Stimulated activated CD4-positive, alpha-beta T cell treated with anti-CD3 and anti-CD28 coated beads, Interleukin-1b, Interleukin-23, amount 100 ng/mL, for 4 hours (primary cell): Measurements from ENCODE around the gene SNX10.
"Not testable (repeated sequence)": the region's sequence is repeated elsewhere in the genome, so short reads cannot be mapped to it uniquely, and the experiment has no call there.

Source experiments
- DNase-seq, 2 donors: peaks; one replicate each; pipeline ENCODE4 v3.0.0-alpha.2; 2020; ENCODE audit warnings: low read depth in 2 of 2

SNX10 gene, protein sequence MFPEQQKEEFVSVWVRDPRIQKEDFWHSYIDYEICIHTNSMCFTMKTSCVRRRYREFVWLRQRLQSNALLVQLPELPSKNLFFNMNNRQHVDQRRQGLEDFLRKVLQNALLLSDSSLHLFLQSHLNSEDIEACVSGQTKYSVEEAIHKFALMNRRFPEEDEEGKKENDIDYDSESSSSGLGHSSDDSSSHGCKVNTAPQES

DNA sequence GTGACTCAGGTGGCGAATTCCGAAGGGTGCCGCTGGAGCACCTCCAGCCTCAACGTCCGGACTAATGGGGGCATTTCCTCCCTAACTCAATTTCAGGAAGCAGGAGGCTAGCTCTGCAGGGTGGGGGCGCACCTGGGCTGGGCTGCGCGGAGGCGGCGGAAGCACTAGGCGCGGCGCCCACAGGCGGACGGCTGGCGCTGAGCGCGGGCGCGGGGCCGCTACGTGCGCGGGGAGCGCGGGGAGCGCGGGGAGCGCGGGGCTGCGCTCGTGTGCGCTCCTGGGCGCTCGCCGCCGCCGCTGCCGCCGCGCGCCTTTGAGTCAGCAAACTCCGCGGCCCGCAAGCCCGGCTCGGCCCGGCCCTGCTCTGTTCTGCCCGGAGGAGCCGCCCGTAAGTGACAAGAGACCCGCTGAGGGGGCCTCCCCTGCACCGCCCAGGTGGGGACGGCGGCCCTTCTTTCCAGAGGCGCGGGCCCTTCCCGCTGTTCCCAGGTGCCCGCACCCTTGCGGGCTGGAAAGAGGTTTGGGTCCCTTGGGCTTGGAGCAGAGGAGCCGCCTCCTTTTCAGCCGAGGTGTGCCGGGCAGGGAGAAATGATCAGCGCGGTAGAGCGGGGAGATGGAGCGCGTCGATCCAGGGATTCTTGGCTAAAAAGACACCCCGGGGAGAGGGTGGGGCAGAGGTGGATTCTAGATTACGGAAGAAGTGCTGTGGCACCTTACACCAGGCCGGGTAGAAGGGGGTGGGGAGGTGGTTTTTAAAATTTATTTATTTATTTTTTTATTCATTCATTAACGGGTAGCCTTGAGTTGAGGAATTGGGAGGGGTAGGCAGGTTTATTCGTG lies at the start of gene SNX10:
Gene SNX10 (plus strand): TSS at position 164 of the 840 bp plus-strand sequence. CDS start 54,581 bp downstream, outside the sequence.
- DNase-seq = peak; percentile 44 to 56

DNA sequence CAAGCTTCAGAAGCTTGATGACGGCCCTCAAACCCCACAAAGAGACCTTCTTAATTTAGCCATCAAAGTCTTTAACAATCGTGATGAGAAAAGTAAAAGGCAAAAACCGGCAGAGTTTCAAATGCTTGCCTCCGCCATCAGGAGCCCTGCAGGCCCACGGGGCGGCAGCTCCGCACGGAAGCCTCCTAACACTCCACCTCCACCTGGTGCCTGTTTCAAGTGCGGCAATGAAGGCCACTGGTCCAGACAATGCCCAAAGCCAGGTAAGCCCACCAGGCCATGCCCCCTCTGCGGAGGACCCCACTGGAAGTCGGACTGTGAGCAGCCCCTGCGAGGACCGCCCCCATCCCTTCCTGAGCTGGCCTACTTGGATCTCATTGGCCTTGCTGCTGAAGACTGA lies 46.5 kb upstream of the SNX10 start:
- DNase-seq = no peak

DNA sequence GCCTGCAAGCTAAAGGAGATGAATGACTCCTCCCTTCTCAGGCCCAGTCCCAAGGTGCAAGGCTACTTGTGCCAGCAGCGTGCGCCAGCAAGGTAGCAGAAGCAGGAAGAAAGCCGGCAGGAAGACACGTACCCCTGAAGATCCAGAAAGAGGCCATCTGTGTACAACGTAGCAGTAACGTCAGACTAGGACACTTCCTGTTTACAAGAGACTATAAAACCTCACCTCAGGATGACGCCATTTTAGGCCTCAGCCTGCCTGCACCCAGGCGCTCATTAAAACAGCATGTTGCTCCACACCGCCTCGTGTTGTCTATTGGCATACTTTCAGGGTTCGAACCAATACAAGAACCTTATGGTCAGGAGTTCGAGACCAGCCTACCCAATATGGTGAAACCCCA lies 41.4 kb upstream of the SNX10 start:
- no peak for DNase-seq

DNA sequence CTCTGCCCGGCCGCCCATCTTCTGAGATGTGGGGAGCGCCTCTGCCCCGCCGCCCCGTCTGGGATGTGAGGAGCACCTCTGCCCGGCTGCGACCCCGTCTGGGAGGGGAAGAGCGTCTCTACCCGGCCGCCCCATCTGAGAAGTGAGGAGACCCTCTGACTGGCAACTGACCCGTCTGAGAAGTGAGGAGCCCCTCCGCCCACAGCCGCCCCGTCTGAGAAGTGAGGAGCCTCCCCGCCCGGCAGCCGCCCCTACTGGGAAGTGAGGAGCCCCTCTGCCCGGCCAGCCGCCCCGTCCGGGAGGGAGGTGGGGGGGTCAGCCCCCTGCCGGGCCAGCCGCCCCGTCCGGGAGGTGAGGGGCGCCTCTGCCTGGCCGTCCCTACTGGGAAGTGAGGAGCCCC lies 29.8 kb upstream of the SNX10 start:
- DNase-seq = not testable (repeated sequence)

DNA sequence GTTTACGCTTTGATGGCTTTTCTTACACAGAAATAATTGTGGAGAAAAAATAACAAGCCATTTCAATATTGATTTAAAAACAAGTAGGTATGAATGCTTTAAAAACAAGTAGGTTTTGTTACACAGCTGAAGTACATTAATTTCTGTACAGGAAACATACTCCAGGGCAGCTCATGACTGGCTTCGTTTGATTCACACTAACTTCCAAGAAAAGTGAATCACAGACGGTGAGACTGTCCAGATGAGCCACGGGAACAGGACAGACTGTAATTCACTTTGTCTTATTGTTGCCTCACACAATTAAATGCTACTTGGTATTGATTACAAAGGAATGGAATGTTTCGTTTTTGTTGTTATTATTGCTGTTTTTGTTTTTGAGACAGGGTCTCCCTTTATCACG lies 26.6 kb upstream of the SNX10 start:
- DNase-seq = no peak

DNA sequence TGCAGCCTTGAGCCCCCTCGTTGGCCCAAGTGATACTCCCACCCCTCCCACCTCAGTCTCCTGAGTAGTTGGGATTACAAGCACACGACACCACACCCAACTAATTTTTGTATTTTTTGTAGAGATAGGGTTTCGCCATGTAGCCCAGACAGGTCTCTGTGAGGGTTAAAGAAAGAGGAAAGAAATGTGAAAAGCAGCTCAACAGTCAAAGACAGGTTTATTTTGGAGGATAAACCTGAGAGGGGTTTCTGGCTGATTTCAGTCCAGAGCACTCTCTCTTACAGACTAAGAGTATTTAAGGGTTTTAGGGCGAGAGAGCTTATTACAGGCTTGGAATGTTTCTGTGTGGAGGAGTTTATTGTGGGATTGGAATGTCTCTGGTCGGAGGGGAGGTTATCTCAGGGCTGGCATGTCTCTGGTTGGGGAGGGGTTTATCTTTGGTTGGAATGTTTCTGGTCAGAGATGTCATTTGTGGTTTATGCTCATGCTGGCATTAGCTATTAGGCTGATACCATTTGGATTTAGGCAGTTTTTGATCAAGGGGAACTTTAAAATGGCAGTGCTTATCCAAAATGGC lies 26.1 kb upstream of the SNX10 start:
- DNase-seq = no peak

DNA sequence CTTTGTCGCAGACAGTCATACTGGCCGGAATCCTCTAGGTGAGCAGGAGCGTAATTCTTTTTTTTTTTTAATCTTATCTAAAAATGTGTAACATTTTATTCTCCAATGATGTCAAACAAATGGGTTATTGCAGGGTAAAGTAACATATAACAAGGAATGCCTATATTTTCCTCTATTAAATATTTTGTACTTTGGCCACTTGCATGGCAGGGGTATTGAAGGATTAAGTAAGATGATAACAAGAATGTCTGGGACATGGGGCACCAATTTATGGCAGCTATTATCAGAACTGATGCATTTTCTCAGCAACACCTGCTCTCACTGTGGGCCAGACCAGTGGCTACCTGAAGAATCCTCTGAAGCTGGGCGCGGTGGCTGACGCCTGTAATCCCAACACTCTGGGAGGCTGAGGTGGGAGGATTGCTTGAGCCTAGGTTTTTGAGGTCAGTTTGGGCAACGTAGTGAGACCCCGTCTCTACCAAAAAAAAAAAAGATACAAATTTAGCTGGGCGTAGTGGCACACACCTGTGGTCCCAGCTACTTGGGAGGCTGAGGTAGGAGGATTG lies 24.0 kb upstream of the SNX10 start:
- no peak for DNase-seq

DNA sequence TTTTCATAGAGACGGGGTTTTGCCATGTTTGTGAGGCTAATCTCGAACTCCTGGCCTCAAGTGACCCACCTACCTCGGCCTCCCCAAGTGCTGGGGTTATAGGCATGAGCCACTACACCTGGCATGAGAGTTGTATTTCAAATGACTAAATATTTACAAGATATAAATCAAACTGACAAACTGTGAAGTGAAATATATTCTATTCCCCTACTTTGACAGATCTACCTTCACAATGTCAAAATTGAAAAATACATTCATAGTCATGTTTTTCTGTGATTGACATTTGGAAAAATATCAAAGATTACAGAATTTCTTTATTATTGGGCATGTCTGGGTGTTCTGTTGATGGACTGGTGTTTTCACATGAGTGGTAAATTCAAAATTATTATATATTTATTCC lies 16.4 kb upstream of the SNX10 start:
- no peak for DNase-seq

DNA sequence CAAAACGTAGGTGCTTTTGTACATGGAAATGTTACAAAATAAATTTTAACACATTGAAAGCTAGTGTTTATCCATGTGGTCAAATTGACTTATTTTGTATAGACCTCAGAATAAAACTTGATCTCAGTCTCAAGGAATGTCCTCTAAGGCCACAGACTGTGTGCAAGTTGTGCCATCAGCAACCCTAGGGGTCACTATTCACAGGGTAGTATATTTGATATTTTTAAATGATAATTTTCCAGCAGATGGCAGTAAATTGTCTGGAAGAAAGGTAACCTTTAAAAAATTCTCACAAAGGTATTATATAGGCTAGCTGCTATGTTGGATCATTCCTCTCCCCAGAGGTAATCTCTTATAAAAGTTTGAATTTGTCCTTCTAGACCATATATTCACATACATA lies 12.9 kb upstream of the SNX10 start:
- no peak for DNase-seq

DNA sequence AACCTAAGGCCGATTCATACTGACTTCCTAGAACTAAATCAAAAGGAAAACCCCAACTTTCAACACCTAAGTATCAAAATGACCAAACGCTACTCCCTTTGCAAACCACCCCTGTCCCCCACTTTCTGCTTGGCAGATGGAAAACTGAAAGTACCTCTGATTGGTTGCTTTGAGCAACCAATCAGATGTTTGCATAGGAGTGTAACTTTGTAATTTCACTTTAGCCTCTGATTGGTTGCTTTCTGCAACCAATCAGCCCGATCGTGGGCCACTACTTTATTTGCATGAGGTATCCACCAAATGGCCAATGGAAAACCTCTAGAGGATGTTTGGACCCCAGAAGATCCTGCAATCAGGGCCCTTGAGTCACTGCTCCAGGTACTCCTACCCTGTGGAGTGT lies 12.3 kb upstream of the SNX10 start:
- no peak for DNase-seq

DNA sequence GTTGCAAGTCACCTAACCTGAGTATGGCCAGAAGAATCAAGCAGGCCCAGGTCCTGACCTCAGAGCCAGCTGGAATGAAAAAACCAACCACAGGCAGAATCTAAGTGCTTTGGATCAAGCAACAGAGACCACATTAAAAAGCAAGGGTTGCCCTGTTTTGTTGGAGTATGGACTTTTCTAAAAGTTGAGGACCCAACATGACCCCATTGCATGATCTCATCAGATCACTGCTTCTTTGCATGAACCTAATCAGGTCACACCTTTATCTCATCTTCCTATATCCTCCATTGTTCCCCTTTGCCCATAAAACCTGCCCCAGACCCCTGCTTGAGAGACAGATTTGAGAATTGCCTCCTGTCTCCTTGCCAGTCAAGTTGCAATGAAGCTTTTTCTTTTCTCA lies 11.6 kb upstream of the SNX10 start:
- no peak for DNase-seq

DNA sequence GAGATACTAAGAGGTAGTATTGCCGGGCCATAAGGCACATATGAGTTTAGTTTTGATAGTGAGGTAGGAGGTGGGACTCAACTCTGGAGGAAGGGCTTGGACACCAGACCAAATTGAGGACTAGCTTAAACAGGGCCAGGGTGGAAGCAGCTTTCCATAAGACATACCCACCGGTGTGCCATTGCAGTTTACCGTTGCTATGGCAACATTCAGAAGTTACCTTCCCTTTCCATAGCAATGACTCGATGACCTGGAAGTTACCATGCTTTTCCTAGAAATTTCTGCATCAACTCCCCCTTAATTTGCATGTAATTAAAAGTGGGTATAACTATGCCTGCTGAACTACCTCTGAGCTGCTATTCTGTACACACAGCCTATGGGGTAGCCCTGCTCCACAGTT lies 10.9 kb upstream of the SNX10 start:
- DNase-seq = no peak

DNA sequence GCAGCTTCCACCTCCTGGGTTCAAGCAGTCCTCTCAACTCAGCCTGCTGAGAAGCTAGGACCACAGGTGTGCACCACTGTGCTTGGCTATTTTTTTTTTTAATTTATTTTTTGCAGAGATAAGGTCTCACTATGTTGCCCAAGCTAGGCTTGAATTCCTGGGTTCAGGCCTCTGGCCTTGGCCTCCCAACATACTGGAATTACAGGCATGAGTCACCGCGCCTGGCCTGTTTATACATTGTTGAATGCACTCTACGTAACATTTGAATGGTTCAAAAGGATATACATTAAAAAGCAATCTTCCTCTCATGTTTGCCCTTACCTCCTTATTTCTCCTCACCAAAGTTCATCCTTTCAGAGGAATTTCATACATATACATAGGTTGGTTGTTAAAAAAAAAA lies 7.2 kb upstream of the SNX10 start:
- no peak for DNase-seq

DNA sequence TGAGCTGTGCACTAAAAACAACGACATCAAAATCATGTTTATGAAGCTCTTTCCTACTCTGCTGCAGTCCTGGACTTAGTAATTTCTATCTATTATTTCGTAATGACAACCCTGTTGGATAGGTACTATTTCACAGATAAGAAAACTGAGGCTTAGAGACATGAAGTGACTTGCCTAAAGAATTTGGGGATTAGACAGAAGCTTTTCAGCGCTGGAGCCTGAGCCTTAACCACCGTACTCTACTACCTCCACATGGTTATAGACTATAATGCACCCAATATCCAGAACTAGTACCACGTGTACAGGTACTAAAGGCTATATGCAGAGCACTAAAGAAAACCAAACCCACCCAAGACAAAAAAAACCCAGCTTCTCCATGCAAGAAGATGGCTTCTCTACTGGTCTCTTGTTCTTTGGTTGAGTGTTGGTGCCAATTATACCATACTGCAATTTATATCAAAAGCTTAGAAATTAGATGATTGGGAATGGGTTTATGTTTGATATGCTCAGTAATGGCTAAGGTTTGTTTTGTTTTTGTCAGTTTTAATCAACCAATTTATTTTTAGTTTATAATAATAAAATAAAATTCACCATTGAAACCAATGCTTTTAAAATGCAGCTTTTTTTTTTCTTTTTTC lies 6.5 kb upstream of the SNX10 start:
- no peak for DNase-seq

DNA sequence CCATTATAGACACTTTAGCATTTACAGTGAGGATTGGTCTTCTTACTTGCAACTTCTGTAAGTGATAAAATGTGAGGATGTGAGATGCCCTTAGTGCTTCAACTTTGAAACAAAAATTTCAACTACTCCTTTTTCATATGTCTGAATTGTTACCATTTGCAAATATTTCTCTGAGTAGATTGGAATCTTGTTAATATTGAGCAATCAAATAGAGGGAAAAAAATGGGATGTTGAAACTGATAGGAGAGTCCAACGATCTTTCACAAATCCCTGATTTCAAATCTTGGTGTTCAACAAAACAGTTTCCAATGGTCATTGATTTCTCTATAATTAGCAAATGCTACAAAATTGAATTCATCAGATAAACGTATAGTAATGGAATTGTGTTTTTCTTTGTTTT lies 5.5 kb upstream of the SNX10 start:
- DNase-seq = no peak

DNA sequence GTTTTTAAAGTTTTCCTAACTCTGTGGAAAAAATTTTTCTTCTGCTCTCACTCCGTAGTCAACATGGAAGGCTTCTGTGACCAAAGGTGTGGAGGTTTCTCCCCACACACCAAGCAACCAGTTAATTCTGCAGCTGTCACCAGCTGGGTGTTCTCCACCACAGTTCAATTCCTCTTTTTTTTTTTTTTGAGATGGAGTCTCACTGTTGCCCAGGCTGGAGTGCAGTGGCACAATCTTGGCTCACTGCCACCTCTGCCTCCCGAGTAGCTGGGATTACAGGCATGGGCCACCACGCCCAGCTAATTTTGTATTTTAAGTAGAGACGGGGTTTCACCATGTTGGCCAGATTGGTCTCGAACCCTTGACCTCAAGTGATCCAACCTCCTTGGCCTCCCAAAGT lies 3.5 kb upstream of the SNX10 start:
- DNase-seq = not testable (repeated sequence)

DNA sequence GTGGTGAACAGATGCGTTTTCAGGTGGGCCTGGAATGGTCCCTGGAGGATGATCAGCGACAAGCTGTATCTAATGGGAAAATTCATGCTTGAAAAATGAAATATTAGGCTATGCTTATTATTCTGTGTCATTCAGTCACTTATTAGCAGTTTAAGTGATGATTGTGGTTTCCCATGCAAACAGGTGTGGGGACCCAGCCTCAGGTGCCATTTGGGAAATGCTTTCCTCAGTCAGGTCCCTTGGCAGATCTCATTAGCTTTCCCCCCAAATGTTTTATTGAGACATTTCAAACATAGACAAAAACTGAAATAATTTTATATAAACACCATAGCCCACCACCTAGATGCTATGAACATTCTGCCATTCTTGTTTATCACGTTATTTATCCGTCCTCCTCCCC lies 411 bp upstream of the SNX10 start:
- DNase-seq = no peak

DNA sequence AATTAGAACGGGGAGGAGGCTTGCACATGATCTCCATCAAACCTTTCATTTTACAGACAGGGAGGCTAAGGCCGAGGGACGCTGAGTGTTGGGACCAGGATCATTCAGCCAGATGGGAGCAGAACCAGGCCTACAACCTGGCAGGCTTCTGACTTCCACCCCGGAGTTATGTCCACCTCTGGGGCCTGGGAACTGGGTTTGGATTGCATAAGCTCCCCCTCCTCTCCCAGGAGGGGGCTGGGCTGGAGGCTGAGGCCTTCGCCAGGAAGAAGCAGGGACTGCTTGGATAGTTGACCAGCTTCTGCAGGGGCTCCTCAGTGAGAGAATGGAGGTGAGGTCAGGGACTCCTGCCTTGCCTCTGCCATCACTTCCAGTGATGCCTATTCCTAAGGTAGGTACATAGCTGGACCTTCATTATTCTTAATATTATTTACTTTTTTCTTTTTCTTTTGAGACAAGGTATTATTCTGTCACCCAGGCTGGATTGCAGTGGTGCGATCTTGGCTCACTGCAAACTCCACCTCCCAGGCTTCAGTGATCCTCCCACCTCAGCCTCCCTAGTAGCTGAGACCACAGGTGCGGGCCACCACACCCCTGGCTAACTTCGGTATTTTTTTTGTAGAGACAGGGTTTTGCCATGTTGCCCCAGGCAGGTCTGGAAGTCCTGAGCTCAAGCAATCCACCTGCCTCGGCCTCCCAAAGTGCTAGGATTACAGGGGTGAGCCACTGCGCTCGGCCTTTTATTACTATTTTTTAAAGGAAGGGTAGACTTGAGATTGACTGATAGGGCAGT lies 1.3 kb downstream of the SNX10 start:
- DNase-seq = no peak

DNA sequence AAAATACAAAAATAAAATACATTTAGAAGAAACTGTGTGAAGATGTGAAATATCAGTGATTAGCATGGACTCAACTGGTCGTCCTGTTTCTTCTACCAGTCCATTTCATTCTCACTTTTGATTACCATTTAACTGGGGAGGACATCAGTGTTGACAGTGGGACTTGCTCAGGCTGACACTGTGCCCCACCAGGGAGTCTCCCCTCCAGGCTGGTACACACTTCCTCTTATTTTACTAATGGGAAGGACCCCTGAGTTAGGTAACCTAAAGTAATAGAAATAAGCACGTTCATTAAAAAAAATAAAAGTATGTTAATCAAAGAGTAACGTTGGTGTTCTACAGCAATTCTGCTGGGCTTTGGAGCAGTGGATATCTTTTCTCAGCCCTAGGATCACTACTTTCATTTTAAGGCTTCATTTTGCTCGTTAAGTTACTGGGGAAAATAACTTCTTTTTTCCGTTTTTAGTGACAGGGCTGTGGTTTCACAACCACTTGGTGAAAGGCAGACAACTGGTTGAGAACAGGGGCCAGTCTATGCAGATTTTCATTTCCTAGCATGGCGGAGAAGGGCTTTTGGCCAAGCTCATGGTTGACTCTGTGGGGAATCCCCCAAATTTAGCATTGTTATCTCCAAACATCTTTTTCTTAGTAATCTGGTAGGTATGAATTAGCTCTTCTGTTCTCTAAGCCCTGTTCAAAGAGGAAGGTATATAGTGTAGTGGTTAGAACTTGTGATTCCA lies 2.1 kb downstream of the SNX10 start:
- DNase-seq = peak; percentile 13 to 52

DNA sequence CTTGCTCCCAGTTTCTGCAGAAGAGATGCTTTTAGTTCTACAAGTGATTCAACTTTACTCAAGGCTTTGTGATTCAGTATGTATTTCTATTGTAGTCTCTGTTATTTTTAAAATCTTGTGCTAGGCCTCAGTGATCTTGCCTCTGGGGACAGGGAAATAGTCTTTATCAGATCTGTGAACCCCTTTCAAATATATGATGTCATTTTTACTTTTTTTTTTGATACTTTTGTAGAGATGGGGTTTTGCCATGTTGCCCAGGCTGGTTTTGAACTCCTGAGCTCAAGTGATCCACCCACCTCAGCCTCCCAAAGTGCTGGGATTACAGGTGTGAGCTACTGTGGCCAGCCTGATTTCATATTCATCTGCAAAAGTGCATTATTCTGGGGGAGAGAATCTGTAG lies 3.4 kb downstream of the SNX10 start:
- DNase-seq = no peak

DNA sequence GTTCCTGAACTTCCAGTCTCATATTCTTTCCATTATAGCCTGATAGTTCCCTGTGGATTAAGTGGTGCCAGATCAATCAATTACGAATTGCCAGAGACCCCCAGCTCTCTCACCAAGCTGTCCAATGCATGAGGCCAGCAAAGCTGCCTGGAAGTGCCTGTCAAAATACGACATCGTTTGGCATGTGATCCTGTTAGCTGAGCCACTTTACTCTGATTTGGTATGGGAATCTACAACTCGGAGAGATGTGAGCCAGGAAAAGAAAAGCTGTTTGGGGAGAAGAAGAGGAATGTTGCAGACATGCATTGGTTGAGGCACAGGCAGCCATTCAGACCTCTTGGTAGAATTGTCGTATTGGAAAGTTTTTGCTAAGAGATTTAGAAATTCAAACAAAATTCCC lies 3.9 kb downstream of the SNX10 start:
- DNase-seq = no peak
